SU-DHL-6 (cell line): ENCODE measurements around the gene NOL9.
A peak's percentile ranks its signal among the peaks of the same experiment; 100 is the strongest.

Experiments used
- H2AFZ ChIP-seq: fragments of 200-600 bp; sonication (generic); 2 replicates; pipeline ENCODE4 v1.6.1; 2014; ENCODE audit warnings: low read depth, mild to moderate bottlenecking, moderate library complexity, mixed read lengths, antibody characterized with exemption, low read length; ENCODE audit not compliant: severe bottlenecking
- H3F3A ChIP-seq: fragments of 200-600 bp; shearing (Covaris generic); 2 replicates; pipeline ENCODE4 v1.6.0; 2016; ENCODE audit warnings: antibody characterized with exemption, mild to moderate bottlenecking; ENCODE audit not compliant: insufficient read depth
- H3K27ac ChIP-seq: fragments of 200-600 bp; sonication (generic); 2 replicates; pipeline ENCODE4 v1.5.1; 2016; ENCODE audit warnings: low read depth, mild to moderate bottlenecking, low read length, moderate library complexity, mixed read lengths
- H3K27me3 ChIP-seq: fragments of 200-600 bp; sonication (generic), shearing (Covaris generic); 2 replicates; pipeline ENCODE4 v1.6.0; 2014; ENCODE audit warnings: mild to moderate bottlenecking, low read length
- H3K36me3 ChIP-seq: fragments of 200-600 bp; sonication (generic); 2 replicates; pipeline ENCODE4 v1.6.1; 2014; ENCODE audit warnings: mild to moderate bottlenecking, low read length, mixed read lengths
- H3K4me2 ChIP-seq: fragments of 300-600, 200-600 bp; shearing (Covaris generic), sonication (generic); 2 replicates; pipeline ENCODE4 v1.6.0; 2014; ENCODE audit warnings: low read length, low read depth, mild to moderate bottlenecking; ENCODE audit not compliant: poor library complexity, severe bottlenecking
- H3K4me3 ChIP-seq: fragments of 200-600 bp; sonication (generic); 2 replicates; pipeline ENCODE4 v1.5.1; 2014; ENCODE audit warnings: antibody characterized with exemption, low read length, mild to moderate bottlenecking, mixed read lengths; ENCODE audit not compliant: insufficient read depth, poor library complexity, severe bottlenecking
- H3K79me2 ChIP-seq: fragments of 200-600 bp; sonication (generic); 2 replicates; pipeline ENCODE4 v1.6.1; 2014; ENCODE audit warnings: mild to moderate bottlenecking, low read length, moderate library complexity; ENCODE audit not compliant: insufficient read depth
- H3K9ac ChIP-seq: fragments of 200-600 bp; sonication (generic); 2 replicates; pipeline ENCODE4 v1.7.0; 2014; ENCODE audit warnings: mild to moderate bottlenecking, low read length
- H3K9me2 ChIP-seq: fragments of 200-600 bp; sonication (generic); replicated peaks from 2 replicates; pipeline ENCODE4 v1.6.1; 2014; ENCODE audit warnings: low read length; ENCODE audit not compliant: insufficient read depth
- H3K9me3 ChIP-seq: fragments of 200-600 bp; sonication (generic); 2 replicates; pipeline ENCODE4 v1.6.1; 2014; ENCODE audit warnings: low read length, mixed read lengths; ENCODE audit not compliant: insufficient read depth
- H4K20me1 ChIP-seq: fragments of 200-600 bp; sonication (generic); 2 replicates; pipeline ENCODE4 v1.6.1; 2014; ENCODE audit warnings: low read depth, mild to moderate bottlenecking, antibody characterized with exemption, low read length, moderate library complexity, mixed read lengths
- CTCF ChIP-seq: fragments of 200-600 bp; sonication (generic); IDR thresholded peaks from one replicate; pipeline ENCODE4 v1.5.1; 2017; ENCODE audit warnings: antibody characterized with exemption, mild to moderate bottlenecking, low read length, moderate library complexity; ENCODE audit not compliant: insufficient read depth, poor library complexity, severe bottlenecking
- EZH2phosphoT487 ChIP-seq: fragments of 200-600 bp; sonication (generic), shearing (Covaris generic); conservative IDR thresholded peaks from 2 replicates; pipeline ENCODE4 v1.6.1; 2018; ENCODE audit warnings: mild to moderate bottlenecking, antibody characterized with exemption, low read length, moderate library complexity, mixed read lengths

NOL9 gene

GRCh38 chr1:6489383-6489765, 64.9 kb downstream of the NOL9 start:
- Histone ChIP-seq H4K20me1 (no peaks in the 10 kb centered on the region), H3K4me3 (no peak overlapping the region), H3K9ac (no peak overlapping the region), H3K27ac (no peak overlapping the region), H3K79me2 (no peaks in the 10 kb centered on the region), H3K9me2 (no peaks in the 10 kb centered on the region), H3K27me3 (no peaks in the 10 kb centered on the region), H3K9me3 (no peaks in the 10 kb centered on the region), H3K36me3 (no peaks in the 10 kb centered on the region), H2AFZ (no peak overlapping the region), H3K4me2 (peak overlapping the region; percentile 95), H3F3A (no peaks in the 10 kb centered on the region)
- TF ChIP-seq EZH2phosphoT487 (no peak), CTCF (no peak)

DNA sequence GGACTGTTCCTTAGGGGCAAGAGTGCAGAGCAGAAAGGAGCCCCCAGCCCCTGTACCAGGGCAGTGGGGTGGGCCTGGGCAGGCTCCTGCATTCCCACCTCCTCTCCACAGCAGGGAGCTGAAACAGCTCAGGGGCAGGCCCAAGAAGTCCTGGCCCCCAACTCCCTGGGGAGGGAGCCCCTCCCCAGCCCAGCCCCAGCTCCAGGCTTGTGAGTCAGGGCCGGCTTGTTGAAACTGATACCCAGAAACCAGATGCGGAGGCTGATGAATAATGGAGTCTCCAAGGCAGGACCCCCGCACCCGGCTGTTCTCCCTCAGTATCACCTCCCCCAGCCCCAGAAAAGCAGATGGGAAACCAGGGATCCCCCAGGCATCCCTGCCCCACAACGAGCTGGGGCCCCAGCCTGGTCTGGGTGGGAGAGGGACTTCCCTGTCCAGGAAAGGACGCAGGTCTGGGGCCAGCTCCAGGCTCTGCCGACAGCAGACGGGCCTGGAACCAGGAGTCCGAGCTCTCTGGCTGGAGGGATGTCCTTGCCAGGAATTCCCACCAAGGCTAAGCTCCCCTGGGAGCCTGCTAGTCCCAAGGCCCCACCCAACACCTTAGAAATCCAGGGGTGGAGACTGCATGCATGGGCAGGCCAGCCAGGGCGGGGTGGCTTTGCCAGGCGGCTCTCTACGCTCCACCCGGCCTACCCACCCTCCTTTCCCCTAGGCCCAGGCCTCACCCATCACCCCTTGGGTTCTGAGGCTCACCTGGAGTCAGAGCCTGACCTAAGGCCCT, 65.5 kb downstream of the NOL9 start:
- no peak overlapping the region for H3K4me3 ChIP-seq
- H3K79me2 ChIP-seq = no peaks in the 10 kb centered on the region
- H3K36me3 ChIP-seq = no peaks in the 10 kb centered on the region
- TF ChIP-seq EZH2phosphoT487 = no peak
- TF ChIP-seq CTCF = no peak
- no peaks in the 10 kb centered on the region for H3K9me3 ChIP-seq
- no peak overlapping the region for H3K4me2 ChIP-seq
- no peaks in the 10 kb centered on the region for H3F3A ChIP-seq
- no peak overlapping the region for H3K27ac ChIP-seq
- H3K9me2 ChIP-seq = no peaks in the 10 kb centered on the region
- H2AFZ ChIP-seq = no peak overlapping the region
- H3K27me3 ChIP-seq = no peaks in the 10 kb centered on the region
- H4K20me1 ChIP-seq = no peaks in the 10 kb centered on the region
- no peak overlapping the region for H3K9ac ChIP-seq

DNA sequence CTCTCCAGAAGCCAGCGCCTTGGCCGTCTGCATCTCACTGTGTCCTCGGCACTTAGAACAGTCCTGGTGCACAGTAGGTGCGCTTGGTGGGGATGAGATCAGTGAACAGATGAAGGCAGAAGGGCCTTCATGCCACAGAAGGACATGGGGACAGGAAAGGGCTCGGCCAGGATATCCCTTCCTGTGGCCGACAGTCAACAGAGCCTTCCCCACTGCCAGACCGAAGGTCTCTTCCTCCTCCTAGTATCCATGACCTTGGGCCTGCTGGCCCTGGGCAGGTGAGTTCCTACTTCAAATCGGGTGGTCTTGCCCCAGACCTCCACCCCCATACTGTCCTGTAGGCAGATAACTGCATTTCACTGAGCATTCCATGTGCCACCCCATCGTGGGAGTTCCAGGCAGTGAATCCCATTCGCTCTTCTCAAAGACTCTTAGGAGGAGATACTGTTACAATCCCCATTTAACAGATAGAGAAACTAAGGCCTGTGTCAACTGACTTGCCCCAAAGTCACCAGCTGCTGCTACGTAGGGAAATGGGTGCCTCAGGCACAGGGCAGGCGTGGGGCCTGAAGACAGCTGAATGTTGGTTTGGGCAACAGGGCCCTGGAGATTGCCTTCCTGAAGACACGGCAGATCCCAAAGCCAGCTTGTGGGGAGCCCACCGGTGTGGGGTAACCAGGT, 66.4 kb downstream of the NOL9 start:
- Histone ChIP-seq H3K27me3 (no peaks in the 10 kb centered on the region), H3K4me3 (no peak overlapping the region), H3K9ac (no peak overlapping the region), H4K20me1 (no peaks in the 10 kb centered on the region), H3K27ac (no peak overlapping the region), H3K9me3 (no peaks in the 10 kb centered on the region), H3K4me2 (no peak overlapping the region), H3K36me3 (no peaks in the 10 kb centered on the region), H3K9me2 (no peaks in the 10 kb centered on the region), H3K79me2 (no peaks in the 10 kb centered on the region), H2AFZ (no peak overlapping the region), H3F3A (no peaks in the 10 kb centered on the region)
- TF ChIP-seq CTCF (no peak), EZH2phosphoT487 (no peak)
